Vagina (tissue), 2 donors: ENCODE data around the gene TPP1.

ENCODE experiments used
- POLR2A ChIP-seq, 2 donors: fragments of 450-650 bp; IDR thresholded peaks; one replicate each; pipeline ENCODE4 v1.6.1; 2017; ENCODE audit warnings: antibody characterized with exemption in 2 of 2, mild to moderate bottlenecking in 2 of 2, moderate library complexity in 2 of 2
- POLR2AphosphoS5 ChIP-seq, 2 donors: sonication (generic); formaldehyde crosslinking; IDR thresholded peaks; one replicate each; pipeline ENCODE4 v1.9.0; 2017; ENCODE audit warnings: antibody characterized with exemption in 2 of 2, mild to moderate bottlenecking in 2 of 2, low read depth in 1 of 2; ENCODE audit not compliant: insufficient read depth in 1 of 2
- TF ChIP-seq, protein P1 (sequence below), 3 experiments: fragments of 450-650 bp in 2 of 3; fragments of 200-600 bp in 1 of 3; sonication (generic) in 1 of 3; IDR thresholded peaks; one replicate each; pipeline ENCODE4 v1.5.1; 2017 to 2019; ENCODE audit warnings: antibody characterized with exemption in 3 of 3, mild to moderate bottlenecking in 2 of 3, moderate library complexity in 2 of 3

- TF ChIP-seq, protein P1, sequence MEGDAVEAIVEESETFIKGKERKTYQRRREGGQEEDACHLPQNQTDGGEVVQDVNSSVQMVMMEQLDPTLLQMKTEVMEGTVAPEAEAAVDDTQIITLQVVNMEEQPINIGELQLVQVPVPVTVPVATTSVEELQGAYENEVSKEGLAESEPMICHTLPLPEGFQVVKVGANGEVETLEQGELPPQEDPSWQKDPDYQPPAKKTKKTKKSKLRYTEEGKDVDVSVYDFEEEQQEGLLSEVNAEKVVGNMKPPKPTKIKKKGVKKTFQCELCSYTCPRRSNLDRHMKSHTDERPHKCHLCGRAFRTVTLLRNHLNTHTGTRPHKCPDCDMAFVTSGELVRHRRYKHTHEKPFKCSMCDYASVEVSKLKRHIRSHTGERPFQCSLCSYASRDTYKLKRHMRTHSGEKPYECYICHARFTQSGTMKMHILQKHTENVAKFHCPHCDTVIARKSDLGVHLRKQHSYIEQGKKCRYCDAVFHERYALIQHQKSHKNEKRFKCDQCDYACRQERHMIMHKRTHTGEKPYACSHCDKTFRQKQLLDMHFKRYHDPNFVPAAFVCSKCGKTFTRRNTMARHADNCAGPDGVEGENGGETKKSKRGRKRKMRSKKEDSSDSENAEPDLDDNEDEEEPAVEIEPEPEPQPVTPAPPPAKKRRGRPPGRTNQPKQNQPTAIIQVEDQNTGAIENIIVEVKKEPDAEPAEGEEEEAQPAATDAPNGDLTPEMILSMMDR (IDR thresholded peaks at IDR 0.05), result no peak
- TF ChIP-seq POLR2AphosphoS5 (IDR thresholded peaks at IDR 0.05; ENCODE audit: insufficient read depth in 1 of 2, low read depth in 1 of 2) (no peak), POLR2A (IDR thresholded peaks at IDR 0.05) (no peak)
Measured at GRCh38 chr11:6568191-6568918, 50.9 kb downstream of the TPP1 start.
